ENCODE data around the gene UBE2O.

UBE2O gene

GRCh38 chr17:76345377-76345974 is 107.5 kb downstream of the UBE2O start:
- DNase-seq (ENCODE audit: low read depth) = no peak

GRCh38 chr17:76343106-76343505 is 109.8 kb downstream of the UBE2O start:
- DNase-seq (ENCODE audit: low read depth) = no peak

- DNase-seq (ENCODE audit: low read depth) = no peak
Measured at GRCh38 chr17:76341301-76341700, 111.7 kb downstream of the UBE2O start.
